GM12892 (cell line): Measurements from ENCODE around the gene ELANE.
"Not testable (repeated sequence)": the region's sequence is repeated elsewhere in the genome, so short reads cannot be mapped to it uniquely, and the experiment has no call there.

Experiments
- DNase-seq: peaks from one replicate; pipeline ENCODE4 v3.0.0; 2011; ENCODE audit not compliant: insufficient read length
- FAIRE-seq: peaks from 2 replicates; lab custom pipeline; 2011; peaks lifted over from hg19 to GRCh38; lab: Jason Lieb, UNC
- POLR2A ChIP-seq: IDR thresholded peaks from 2 replicates; pipeline ENCODE4 v1.6.1; 2011; ENCODE audit warnings: low read depth, low read length, control low read depth
- POLR2AphosphoS5 ChIP-seq: IDR thresholded peaks from 2 replicates; pipeline ENCODE4 v1.6.1; 2011; ENCODE audit warnings: low read depth, low read length, control low read depth
- TAF1 ChIP-seq: IDR thresholded peaks from 2 replicates; pipeline ENCODE4 v1.6.1; 2011; ENCODE audit warnings: low read depth, mild to moderate bottlenecking, control low read depth, low read length, borderline replicate concordance

Gene ELANE

GRCh38 chr19:881385-882071 is 29.4 kb downstream of the ELANE start:
- DNase-seq (no peak), FAIRE-seq (no peak)
- TF ChIP-seq TAF1: no peak
- no peak for TF ChIP-seq POLR2AphosphoS5
- no peak for TF ChIP-seq POLR2A

GRCh38 chr19:882871-883497 is 30.9 kb downstream of the ELANE start:
- TF ChIP-seq TAF1 (no peak), POLR2A (no peak)
- FAIRE-seq: no peak
- no peak for DNase-seq

DNA sequence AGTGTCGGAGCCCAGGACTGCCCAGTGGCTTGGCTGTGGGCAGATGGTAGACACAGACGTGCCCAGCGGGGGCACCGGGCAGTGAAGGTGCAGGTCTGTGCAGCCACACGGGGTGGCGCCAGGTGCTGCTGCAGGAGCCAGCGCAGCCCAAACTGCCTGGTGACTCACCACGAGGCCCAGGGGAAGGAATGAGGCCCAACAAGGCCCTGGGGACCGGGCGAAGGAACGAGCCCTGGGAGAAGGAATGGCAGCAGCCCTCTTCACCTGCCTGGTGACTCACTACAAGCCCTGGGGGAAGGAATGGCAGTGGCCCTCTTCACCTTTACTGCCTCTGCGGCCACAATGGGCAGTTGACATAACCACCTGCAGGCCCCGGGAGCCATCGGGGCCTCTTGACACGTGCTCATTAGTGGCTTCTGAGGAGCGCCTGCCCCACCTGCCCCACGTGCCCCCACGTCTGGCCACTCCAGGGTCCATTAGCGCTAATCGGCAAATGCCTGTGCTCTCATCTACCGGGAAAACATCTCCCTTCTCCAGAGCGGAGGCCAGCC is 31.6 kb downstream of the ELANE start:
- FAIRE-seq (no peak), DNase-seq (no peak)
- no peak for TF ChIP-seq POLR2AphosphoS5

DNA sequence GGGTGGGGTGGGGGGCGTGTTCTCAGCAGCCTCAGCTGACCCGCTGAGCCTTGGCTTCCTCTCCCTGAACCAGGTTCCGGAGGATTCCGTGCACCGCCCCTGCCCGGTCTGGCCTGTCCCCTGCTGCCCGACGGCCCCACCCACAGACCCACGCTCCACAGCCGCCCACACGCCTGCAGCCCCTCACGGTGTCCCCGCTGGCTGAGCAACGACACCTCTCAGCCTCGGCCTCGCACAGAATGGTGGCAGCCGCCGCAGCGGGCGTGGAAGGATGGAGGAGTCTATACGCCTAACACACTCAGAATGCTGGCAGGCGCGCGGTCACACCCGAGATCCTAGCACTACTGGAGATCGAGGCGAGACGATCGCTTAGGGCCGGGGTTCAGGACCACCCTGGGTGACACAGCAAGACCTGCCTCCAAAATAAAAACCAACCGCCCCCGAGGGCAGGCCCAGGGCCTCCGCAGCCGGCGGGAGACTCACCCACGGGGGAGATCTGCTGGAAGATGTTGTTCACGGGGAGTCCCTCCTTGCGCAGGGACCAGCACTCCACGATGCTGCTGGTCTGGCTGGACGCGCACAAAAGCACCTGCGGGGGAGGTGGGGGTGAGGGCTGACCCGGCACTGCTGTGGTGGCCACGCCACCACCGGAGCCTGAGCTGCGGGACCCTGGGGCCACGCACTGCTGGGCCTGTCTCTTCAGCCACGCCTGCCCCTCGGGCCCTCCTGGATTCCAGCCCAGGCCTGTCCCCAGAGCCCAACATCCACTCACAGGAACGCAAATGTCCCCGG is 32.5 kb downstream of the ELANE start:
- TF ChIP-seq POLR2A (no peak), TAF1 (no peak), POLR2AphosphoS5 (no peak)
- FAIRE-seq: no peak
- no peak for DNase-seq

- DNase-seq (no peak), FAIRE-seq (no peak)
- no peak for TF ChIP-seq POLR2AphosphoS5
- no peak for TF ChIP-seq TAF1
- no peak for TF ChIP-seq POLR2A
Measured at GRCh38 chr19:885536-886224, 33.6 kb downstream of the ELANE start.

DNA sequence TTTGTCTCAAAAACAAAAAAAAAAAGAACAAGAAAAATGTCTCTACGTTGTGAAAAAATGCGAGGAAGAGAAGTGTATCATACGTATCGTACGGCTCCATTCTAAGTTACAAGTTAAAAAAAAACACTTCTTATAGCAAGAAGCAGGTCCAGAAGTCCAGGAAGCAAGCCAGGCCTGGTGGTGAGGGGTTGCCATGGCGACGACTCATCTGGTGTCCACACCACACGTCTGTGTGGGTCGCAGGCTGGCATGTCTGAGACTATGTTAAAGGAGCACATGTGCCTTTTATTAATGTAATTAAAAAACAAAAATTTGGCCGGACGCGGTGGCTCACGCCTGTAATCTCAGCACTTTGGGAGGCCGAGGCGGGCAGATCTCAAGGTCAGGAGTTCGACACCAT is 35.0 kb downstream of the ELANE start:
- no peak for TF ChIP-seq POLR2A
- no peak for TF ChIP-seq POLR2AphosphoS5
- TF ChIP-seq TAF1: no peak
- no peak for DNase-seq
- FAIRE-seq: no peak

DNA sequence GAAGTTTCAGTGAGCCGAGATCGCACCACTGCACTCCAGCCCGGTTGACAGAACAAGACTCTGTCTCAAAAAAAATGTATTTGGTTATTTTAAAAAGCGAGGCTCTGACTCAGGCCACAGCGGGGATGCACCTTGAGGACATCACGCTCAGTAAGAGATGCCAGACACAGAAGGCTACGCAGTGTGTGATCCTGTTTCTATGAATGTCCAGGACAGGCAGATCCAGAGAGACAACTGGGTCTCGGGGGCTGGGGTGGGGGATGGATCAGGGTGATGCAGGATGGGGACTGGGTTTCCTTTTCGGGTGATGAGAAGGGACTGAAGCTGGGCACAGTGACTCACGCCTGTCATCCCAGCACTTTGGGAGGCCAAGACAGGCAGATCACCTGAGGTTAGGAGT is 35.5 kb downstream of the ELANE start:
- FAIRE-seq (no peak), DNase-seq (no peak)
- no peak for TF ChIP-seq TAF1
- TF ChIP-seq POLR2AphosphoS5: no peak
- TF ChIP-seq POLR2A: no peak

DNA sequence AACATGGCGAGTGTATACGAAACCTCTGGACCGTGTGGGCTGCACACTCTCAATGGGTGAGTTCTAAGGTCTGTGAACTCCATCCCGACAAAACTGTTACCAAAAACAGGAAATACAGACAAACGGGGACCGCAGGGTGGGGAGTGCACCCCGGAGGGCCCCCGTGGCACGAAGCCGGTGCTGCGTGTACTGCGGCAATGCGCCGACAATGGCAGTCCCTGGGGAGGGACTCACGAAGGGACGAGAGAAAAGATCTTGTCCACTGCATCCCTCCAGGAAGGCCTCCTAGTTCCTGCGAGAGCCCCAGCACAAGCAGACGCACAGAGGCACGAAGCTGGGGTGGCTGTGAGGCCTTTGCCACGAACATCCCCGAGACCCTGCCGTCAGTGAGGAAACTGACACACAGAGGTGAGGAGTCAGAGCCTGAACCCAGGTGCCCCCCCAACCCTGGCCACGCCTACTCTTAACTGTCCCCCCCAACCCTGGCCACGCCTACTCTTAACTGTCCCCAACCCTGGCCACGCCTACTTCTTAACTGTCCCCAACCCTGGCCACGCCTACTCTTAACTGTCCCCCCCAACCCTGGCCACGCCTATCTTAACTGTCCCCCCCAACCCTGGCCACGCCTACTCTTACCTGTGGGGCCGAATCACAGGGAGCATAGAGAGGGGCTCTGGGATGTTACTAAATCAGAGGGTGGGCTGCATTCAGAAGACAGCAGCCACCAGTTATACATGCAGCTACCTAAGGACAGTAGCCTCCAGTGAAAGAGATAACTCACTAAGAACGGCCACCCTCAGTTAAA is 36.7 kb downstream of the ELANE start:
- DNase-seq (no peak), FAIRE-seq (peak; percentile 27)
- TF ChIP-seq POLR2A (no peak), TAF1 (no peak), POLR2AphosphoS5 (no peak)

- FAIRE-seq: no peak
- TF ChIP-seq POLR2AphosphoS5 (no peak), TAF1 (no peak), POLR2A (no peak)
- no peak for DNase-seq
Measured at GRCh38 chr19:889662-890295, 37.7 kb downstream of the ELANE start.

DNA sequence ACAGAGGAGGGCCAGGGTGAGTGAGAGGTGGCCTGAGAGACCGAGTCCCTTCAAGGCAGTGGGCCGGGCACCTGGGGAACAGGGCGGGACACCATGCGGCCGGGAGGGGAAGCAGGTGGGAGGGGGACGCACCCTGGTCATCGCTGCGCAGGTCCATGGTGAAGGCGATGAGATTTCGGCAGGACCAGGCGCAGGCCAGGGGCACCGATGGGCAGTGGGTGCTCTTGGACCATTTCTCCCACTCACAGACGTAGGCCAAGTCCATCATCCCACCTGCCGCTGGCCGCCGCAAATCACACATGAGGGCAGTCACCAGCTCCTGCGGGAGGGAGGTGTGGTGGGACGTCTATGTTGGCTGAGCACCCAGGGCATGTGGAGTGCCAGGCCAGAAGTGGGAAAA is 38.7 kb downstream of the ELANE start:
- FAIRE-seq (no peak), DNase-seq (no peak)
- TF ChIP-seq POLR2AphosphoS5 (no peak), TAF1 (no peak), POLR2A (no peak)

DNA sequence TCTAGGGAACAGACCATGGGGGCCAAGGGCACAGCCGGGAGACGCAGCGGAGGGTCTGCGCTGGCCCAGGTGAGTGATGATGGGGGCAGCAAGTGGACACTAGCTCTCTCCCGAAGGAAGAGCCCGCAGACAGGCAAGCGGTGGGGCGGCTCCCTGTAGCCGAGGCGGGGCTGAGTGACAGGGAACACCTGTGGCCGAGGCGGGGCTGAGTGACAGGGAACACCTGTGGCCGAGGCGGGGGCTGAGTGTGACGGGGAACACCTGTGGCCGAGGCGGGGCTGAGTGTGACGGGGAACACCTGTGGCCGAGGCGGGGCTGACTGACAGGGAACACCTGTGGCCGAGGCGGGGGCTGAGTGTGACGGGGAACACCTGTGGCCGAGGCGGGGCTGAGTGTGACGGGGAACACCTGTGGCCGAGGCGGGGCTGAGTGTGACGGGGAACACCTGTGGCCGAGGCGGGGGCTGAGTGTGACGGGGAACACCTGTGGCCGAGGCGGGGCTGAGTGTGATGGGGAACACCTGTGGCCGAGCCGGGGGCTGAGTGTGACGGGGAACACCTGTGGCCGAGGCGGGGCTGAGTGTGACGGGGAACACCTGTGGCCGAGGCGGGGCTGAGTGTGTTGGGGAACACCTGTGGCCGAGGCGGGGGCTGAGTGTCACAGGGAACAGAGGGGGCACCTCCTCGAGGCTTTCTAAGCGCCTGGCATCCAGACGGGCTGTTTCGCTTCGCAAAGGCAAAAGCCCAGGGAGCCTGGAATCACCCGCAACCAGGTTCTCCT is 39.5 kb downstream of the ELANE start:
- not testable (repeated sequence) for DNase-seq, FAIRE-seq
